ENCODE measurements around the gene FOXL2. TPM values are rescaled to one million over a fixed set of nuclear protein-coding genes. Genes with fewer than 3 reads are reported as not detected.

Gene FOXL2
- total RNA-seq, 1 donor from 2014 or later = 4.5 TPM

- Histone ChIP-seq H3K4me3 (ENCODE audit: insufficient read depth, low read depth, low read length) (no peak overlapping the region), H3K9me3 (ENCODE audit: insufficient read depth, low read depth, low read length) (no peaks in the 10 kb centered on the region), H3K27ac (ENCODE audit: low read depth, low read length) (no peak overlapping the region), H3K4me1 (ENCODE audit: insufficient read depth, low read length) (no peaks in the 10 kb centered on the region), H3K79me2 (ENCODE audit: insufficient read depth, low read length) (no peaks in the 10 kb centered on the region), H4K20me1 (ENCODE audit: insufficient read depth, low read length) (no peaks in the 10 kb centered on the region), H2AFZ (ENCODE audit: low read depth, low read length) (no peak overlapping the region), H3K9ac (ENCODE audit: low read length) (no peak overlapping the region), H3K36me3 (ENCODE audit: insufficient read depth, low read length) (no peaks in the 10 kb centered on the region), H3K4me2 (ENCODE audit: low read length) (no peak overlapping the region), H3K27me3 (ENCODE audit: insufficient read depth, low read length) (no peaks in the 10 kb centered on the region)
- no peak for TF ChIP-seq EZH2 (IDR thresholded peaks at IDR 0.05; ENCODE audit: insufficient read depth, low read length)
- Mint-ChIP-seq H3K27me3 (ENCODE audit: low read depth, unreplicated experiment) (peaks cover 49% of the 10 kb centered on the region), H3K36me3 (ENCODE audit: low read depth, unreplicated experiment) (no peaks in the 10 kb centered on the region), H3K4me3 (ENCODE audit: unreplicated experiment) (no peak overlapping the region), H3K27ac (ENCODE audit: unreplicated experiment) (no peak overlapping the region), H3K4me1 (ENCODE audit: low read depth, unreplicated experiment) (no peaks in the 10 kb centered on the region), H3K9me3 (ENCODE audit: unreplicated experiment) (peaks cover 2% of the 10 kb centered on the region)
- FAIRE-seq = no peak
- DNase-seq (ENCODE audit: low read depth) = no peak
These were observed 39.0 kb upstream of the FOXL2 start for GRCh38 chr3:138985932-138986331.

GRCh38 chr3:138984816-138985215 lies 37.9 kb upstream of the FOXL2 start:
- Mint-ChIP-seq H3K36me3 (ENCODE audit: low read depth, unreplicated experiment) (no peaks in the 10 kb centered on the region), H3K4me3 (ENCODE audit: unreplicated experiment) (no peak overlapping the region), H3K4me1 (ENCODE audit: low read depth, unreplicated experiment) (no peaks in the 10 kb centered on the region), H3K9me3 (ENCODE audit: unreplicated experiment) (peaks cover 2% of the 10 kb centered on the region), H3K27me3 (ENCODE audit: low read depth, unreplicated experiment) (peaks cover 54% of the 10 kb centered on the region), H3K27ac (ENCODE audit: unreplicated experiment) (no peak overlapping the region)
- no peaks in the 10 kb centered on the region for H3K27me3 ChIP-seq (ENCODE audit: insufficient read depth, low read length)
- DNase-seq (ENCODE audit: low read depth) (no peak), FAIRE-seq (no peak)
- no peaks in the 10 kb centered on the region for H4K20me1 ChIP-seq (ENCODE audit: insufficient read depth, low read length)
- no peak overlapping the region for H3K27ac ChIP-seq (ENCODE audit: low read depth, low read length)
- H3K4me2 ChIP-seq (ENCODE audit: low read length) = no peak overlapping the region
- TF ChIP-seq CTCF (IDR thresholded peaks at IDR 0.05; ENCODE audit: insufficient read depth, low read depth, low read length) = no peak
- TF ChIP-seq EZH2 (IDR thresholded peaks at IDR 0.05; ENCODE audit: insufficient read depth, low read length) = no peak
- no peak overlapping the region for H3K4me3 ChIP-seq (ENCODE audit: insufficient read depth, low read depth, low read length)
- no peak overlapping the region for H2AFZ ChIP-seq (ENCODE audit: low read depth, low read length)
- H3K79me2 ChIP-seq (ENCODE audit: insufficient read depth, low read length) = no peaks in the 10 kb centered on the region
- H3K9ac ChIP-seq (ENCODE audit: low read length) = no peak overlapping the region
- no peaks in the 10 kb centered on the region for H3K4me1 ChIP-seq (ENCODE audit: insufficient read depth, low read length)
- H3K36me3 ChIP-seq (ENCODE audit: insufficient read depth, low read length) = no peaks in the 10 kb centered on the region
- H3K9me3 ChIP-seq (ENCODE audit: insufficient read depth, low read depth, low read length) = no peaks in the 10 kb centered on the region

- no peaks in the 10 kb centered on the region for H3K36me3 Mint-ChIP-seq (ENCODE audit: low read depth, unreplicated experiment)
- no peak for FAIRE-seq
- Histone ChIP-seq H3K36me3 (ENCODE audit: insufficient read depth, low read length) (no peaks in the 10 kb centered on the region), H3K27ac (ENCODE audit: low read depth, low read length) (no peak overlapping the region), H4K20me1 (ENCODE audit: insufficient read depth, low read length) (no peaks in the 10 kb centered on the region), H3K4me1 (ENCODE audit: insufficient read depth, low read length) (no peaks in the 10 kb centered on the region), H3K4me3 (ENCODE audit: insufficient read depth, low read depth, low read length) (no peak overlapping the region), H3K79me2 (ENCODE audit: insufficient read depth, low read length) (no peaks in the 10 kb centered on the region), H2AFZ (ENCODE audit: low read depth, low read length) (no peak overlapping the region), H3K9ac (ENCODE audit: low read length) (no peak overlapping the region), H3K9me3 (ENCODE audit: insufficient read depth, low read depth, low read length) (no peaks in the 10 kb centered on the region), H3K4me2 (ENCODE audit: low read length) (no peak overlapping the region), H3K27me3 (ENCODE audit: insufficient read depth, low read length) (peaks cover 2% of the 10 kb centered on the region)
- no peak overlapping the region for H3K4me3 Mint-ChIP-seq (ENCODE audit: unreplicated experiment)
- TF ChIP-seq EZH2 (IDR thresholded peaks at IDR 0.05; ENCODE audit: insufficient read depth, low read length) (no peak), CTCF (IDR thresholded peaks at IDR 0.05; ENCODE audit: insufficient read depth, low read depth, low read length) (no peak)
- H3K9me3 Mint-ChIP-seq (ENCODE audit: unreplicated experiment) = no peaks in the 10 kb centered on the region
- no peaks in the 10 kb centered on the region for H3K4me1 Mint-ChIP-seq (ENCODE audit: low read depth, unreplicated experiment)
- no peak for DNase-seq (ENCODE audit: low read depth)
- no peak overlapping the region for H3K27ac Mint-ChIP-seq (ENCODE audit: unreplicated experiment)
- peaks cover 22% of the 10 kb centered on the region for H3K27me3 Mint-ChIP-seq (ENCODE audit: low read depth, unreplicated experiment)
These were observed 29.1 kb upstream of the FOXL2 start for GRCh38 chr3:138976047-138976446.

Data from astrocyte (in vitro differentiated cells and primary cell).